Measurements from ENCODE around the gene KISS1. TPM values are rescaled to one million over a fixed set of nuclear protein-coding genes. Genes with fewer than 3 reads are reported as not detected.

Gene KISS1
- total RNA-seq, 1 experiment from 2014 or later = not detected

DNA sequence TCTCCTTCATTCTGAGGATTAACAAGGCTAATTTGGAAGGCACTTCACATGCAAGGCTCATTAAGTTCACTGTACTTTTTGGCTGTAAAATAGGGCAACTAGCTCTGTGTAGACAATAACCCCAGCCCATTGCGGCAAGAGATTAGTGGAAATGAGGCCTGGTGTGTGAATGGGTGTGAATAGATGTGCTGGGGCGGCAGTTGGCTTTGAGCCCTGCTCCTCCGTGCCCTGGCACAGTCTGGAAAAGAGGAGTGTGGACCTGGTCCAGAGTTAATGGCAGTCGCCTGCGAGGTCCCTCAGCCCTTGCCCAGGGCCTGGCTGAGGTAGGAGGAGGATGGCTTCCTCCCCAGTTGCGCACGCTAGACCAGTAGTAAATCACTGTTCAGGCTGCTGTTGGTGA lies 4.8 kb downstream of the KISS1 start:
- no peak for DNase-seq
- H3K27me3 ChIP-seq (ENCODE audit: control insufficient read depth, insufficient read depth, low read length) = peaks cover 39% of the 10 kb centered on the region
- H3K4me3 ChIP-seq (ENCODE audit: insufficient read depth, low read depth, low read length) = no peak overlapping the region
- H3K36me3 ChIP-seq (replicated peaks; ENCODE audit: control insufficient read depth, insufficient read depth, low read length) = no peaks in the 10 kb centered on the region

DNA sequence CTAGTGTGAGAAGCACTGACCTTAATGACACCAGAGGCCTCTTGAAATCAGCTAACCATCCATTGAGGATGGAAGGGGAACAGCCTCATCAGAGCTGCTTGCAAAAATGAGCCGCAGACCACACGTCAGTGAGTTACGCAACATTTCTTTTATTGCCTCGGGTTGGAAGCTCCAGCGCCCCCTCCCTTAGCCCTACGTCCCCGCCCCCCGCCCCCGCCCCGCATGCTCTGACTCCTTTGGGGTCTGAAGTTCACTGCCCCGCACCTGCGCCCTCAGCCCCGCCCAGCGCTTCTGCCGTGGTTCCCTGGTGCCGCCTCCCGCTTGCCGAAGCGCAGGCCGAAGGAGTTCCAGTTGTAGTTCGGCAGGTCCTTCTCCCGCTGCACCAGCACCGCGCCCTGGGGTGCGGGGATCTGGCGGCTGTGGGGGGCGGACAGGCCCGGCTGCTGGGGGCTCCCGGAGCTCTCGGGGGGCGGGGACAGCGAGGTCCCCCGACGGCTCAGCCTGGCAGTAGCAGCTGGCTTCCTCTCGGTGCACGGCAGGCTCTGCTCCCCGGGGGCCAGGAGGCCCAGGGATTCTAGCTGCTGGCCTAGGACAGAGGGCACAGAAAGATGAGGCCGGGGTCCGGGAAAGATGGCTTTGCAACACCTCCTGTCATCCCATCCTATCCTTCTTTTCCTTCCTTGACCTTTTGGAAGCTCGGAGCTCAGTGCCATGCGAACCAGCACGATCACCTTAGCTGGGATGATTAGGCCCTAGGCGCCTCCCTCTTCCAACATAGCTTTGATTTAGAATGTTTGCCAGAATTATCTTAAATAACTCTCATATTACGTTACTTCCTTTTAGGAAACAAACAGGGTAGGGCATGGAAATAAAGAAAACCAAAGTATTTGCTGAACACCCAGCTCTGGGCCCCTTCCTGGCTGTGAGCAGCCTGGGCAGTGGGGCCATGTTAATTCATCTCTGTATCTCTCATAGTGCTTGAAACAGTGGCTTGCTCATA lies 5.8 kb downstream of the KISS1 start:
- peak; percentile 95 for DNase-seq
- Histone ChIP-seq H3K27me3 (ENCODE audit: control insufficient read depth, insufficient read depth, low read length) (peaks cover 41% of the 10 kb centered on the region), H3K36me3 (replicated peaks; ENCODE audit: control insufficient read depth, insufficient read depth, low read length) (no peaks in the 10 kb centered on the region), H3K4me3 (ENCODE audit: insufficient read depth, low read depth, low read length) (peak overlapping the region; percentile 29)

DNA sequence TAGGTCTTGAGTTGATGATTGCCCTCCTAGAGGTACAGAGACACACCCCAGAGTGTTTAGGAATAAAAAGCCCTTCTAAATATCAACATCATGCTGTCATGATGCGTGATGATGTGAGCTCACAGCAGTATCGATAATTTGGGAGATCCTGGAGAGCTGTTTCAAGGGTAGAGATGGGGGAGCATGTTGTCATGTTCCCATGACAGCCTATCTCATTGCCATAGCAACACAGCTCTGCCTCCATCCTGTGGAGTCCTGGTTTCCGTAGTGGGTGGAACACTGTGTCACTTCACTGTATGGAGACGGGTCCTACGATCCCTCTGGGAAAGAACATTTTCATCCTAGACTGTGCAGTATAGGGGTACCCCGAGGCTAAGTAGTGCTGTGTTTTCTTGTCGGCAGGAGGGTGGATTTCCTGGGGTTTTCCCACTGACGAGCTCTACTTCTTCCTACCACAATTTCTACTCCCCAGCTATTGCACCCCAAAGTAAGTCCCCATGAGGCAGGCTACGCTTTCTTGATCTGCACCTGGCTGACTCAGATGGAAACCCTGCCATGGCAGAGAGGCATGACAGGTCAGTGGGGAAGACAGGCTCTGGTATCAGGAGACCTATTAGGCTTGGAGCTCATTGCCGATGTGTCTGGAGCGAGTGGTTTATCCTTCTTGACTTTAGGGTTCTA lies 7.2 kb downstream of the KISS1 start:
- peaks cover 41% of the 10 kb centered on the region for H3K27me3 ChIP-seq (ENCODE audit: control insufficient read depth, insufficient read depth, low read length)
- H3K36me3 ChIP-seq (replicated peaks; ENCODE audit: control insufficient read depth, insufficient read depth, low read length) = no peaks in the 10 kb centered on the region
- DNase-seq = no peak
- no peak overlapping the region for H3K4me3 ChIP-seq (ENCODE audit: insufficient read depth, low read depth, low read length)

DNA sequence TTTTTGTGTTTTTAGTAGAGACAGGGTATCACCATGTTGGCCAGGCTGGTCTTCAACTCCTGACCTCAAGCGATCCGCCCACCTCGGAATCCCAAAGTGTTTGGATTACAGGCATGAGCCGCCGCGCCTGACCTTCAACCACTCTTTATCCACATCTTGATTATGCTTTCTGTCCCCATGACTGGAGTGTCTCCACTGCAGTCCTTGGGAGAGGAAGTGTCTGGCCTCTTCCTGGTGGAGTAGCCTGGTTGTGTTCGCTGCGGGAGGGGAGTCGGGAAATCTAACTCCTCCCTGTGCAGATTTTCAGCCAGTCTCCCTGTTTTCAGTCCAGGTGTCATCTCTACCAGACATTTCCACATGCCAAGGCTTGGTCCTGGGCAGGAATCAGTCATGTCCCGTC lies 9.7 kb downstream of the KISS1 start:
- H3K27me3 ChIP-seq (ENCODE audit: control insufficient read depth, insufficient read depth, low read length) = peaks cover 36% of the 10 kb centered on the region
- H3K36me3 ChIP-seq (replicated peaks; ENCODE audit: control insufficient read depth, insufficient read depth, low read length) = no peaks in the 10 kb centered on the region
- DNase-seq = no peak
- no peak overlapping the region for H3K4me3 ChIP-seq (ENCODE audit: insufficient read depth, low read depth, low read length)

DNA sequence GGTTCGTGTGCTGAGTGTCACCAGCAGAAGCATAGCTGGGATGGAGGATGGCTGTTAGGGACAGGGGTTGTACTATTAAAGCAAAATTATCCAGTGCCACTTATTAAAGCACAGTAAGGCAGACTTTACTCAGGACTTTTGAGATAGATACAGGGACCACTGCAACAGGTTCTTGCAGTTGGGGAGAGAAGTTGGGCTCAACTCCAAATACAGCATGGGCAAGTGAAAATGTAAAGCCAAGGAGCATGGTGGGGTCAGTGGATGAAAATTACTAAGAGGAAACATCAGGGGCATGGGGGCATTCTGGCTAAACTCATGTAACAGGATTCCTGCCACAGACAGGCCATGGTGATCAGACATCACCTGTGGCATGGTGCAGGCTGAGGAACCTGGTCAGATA lies 15.2 kb downstream of the KISS1 start:
- Histone ChIP-seq H3K27me3 (ENCODE audit: control insufficient read depth, insufficient read depth, low read length) (peaks cover 4% of the 10 kb centered on the region; the same call in 1 of the 2 replicates), H3K36me3 (replicated peaks; ENCODE audit: control insufficient read depth, insufficient read depth, low read length) (no peaks in the 10 kb centered on the region)
- DNase-seq = no peak

DNA sequence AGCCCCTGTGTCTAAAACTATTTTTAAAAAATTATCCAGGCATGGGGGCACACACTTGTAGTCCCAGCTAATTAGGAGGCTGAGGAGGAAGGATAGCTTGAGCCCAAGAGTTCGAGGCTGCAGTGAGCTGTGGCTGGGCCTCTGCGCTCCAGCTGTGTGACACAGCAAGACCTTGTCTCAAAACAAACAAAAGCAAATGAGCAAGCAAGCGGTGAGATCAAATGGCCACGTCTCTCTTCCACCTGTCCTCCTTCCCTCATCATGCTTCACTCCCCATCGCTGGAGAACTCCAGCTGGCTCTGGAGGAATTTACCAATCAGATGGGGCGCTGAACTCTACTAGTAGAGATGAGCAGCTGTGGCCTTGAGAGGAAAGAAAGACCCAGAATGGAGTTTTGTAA lies 16.2 kb downstream of the KISS1 start:
- Histone ChIP-seq H3K4me3 (ENCODE audit: insufficient read depth, low read depth, low read length) (no peak overlapping the region), H3K27me3 (ENCODE audit: control insufficient read depth, insufficient read depth, low read length) (peaks cover 4% of the 10 kb centered on the region; the same call in 1 of the 2 replicates)
- no peak for DNase-seq

More for the DNA sequence above, 15.2 kb downstream of the KISS1 start:
- no peak overlapping the region for H3K4me3 ChIP-seq (ENCODE audit: insufficient read depth, low read depth, low read length)

DNA sequence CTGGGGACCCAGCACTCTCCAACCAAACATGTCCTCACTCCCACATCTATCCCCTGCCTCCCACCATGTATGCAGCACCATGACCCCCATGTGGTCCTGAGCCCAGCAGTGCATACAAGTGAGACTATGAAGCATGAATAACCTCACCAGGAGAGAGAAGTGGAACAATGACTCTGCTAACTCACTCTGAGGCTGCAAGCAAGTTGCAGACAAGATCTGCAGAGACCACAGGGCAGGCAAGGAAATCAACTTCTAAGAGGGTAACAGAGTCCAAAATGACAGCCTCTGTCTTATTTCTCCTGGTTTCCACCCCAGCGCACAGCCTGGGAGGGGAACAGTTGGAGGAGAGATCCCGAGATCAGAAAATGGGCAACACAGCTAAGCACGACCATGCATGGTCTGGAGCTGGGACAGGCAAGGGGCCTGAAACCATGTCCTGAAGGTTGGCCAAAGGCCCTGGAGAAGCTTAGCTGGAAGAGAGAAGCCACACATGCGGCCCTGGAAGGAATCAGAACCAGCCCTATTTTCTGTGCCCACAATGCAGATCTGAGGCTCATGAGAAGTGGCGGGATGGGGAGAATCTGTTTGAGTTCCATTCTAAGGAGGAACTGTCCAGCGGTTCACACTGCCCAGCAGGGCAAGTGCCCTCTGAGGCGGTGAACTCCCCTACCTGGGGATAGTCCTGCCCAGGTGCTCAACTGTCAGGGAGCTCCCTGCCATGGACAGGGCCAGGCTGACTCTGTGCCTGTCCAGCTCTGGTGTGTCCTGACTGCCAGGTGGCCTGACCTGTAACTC lies 17.6 kb downstream of the KISS1 start:
- no peak overlapping the region for H3K4me3 ChIP-seq (ENCODE audit: insufficient read depth, low read depth, low read length)
- H3K27me3 ChIP-seq (ENCODE audit: control insufficient read depth, insufficient read depth, low read length) = peaks cover 4% of the 10 kb centered on the region; the same call in 1 of the 2 replicates
- no peaks in the 10 kb centered on the region for H3K36me3 ChIP-seq (replicated peaks; ENCODE audit: control insufficient read depth, insufficient read depth, low read length)
- no peak for DNase-seq

More for the DNA sequence above, 16.2 kb downstream of the KISS1 start:
- H3K36me3 ChIP-seq (replicated peaks; ENCODE audit: control insufficient read depth, insufficient read depth, low read length) = no peaks in the 10 kb centered on the region

DNA sequence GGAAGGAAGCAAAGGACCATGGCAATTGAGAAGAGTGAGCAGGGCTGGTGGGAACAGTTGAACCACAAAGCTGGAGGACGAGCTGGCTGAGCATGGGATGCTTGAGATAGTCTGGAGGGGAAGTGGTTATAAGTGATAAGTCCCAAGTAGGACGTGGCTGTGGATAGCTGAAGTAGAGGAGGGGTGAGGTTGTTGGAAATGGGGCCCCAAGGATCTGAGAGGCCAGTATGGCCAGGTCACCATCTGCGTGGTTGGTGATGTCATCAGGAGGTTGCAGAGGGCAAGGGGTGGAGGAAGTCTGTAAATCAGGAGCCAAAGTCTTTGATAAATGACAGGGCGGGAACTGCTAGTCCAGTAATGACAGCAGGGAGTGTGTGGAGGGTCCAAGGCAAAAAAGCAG lies 19.2 kb downstream of the KISS1 start:
- Histone ChIP-seq H3K36me3 (replicated peaks; ENCODE audit: control insufficient read depth, insufficient read depth, low read length) (no peaks in the 10 kb centered on the region), H3K27me3 (ENCODE audit: control insufficient read depth, insufficient read depth, low read length) (peaks cover 4% of the 10 kb centered on the region; the same call in 1 of the 2 replicates), H3K4me3 (ENCODE audit: insufficient read depth, low read depth, low read length) (no peak overlapping the region)
- DNase-seq = no peak

DNA sequence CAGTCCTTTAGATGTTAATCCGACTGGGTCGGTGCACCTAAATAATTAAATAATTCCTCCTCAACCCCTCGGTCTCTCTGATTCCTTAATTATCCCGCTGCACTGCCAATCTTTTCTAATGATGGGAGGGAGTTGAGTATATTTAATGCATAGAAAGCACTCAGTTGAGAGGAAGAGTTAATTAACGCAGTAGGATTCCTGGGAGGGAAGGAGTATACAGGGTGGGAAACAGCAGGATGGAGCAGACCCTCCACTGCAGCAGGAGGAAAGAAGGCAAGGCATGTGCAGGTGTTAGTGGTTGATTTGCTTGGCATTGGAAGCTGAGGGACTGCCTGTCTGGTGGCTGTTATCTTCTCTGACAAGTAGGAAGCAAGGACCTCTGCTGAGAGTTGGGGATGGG lies 20.2 kb downstream of the KISS1 start:
- Histone ChIP-seq H3K36me3 (replicated peaks; ENCODE audit: control insufficient read depth, insufficient read depth, low read length) (no peaks in the 10 kb centered on the region), H3K27me3 (ENCODE audit: control insufficient read depth, insufficient read depth, low read length) (peaks cover 4% of the 10 kb centered on the region; the same call in 1 of the 2 replicates), H3K4me3 (ENCODE audit: insufficient read depth, low read depth, low read length) (no peak overlapping the region)
- no peak for DNase-seq

DNA sequence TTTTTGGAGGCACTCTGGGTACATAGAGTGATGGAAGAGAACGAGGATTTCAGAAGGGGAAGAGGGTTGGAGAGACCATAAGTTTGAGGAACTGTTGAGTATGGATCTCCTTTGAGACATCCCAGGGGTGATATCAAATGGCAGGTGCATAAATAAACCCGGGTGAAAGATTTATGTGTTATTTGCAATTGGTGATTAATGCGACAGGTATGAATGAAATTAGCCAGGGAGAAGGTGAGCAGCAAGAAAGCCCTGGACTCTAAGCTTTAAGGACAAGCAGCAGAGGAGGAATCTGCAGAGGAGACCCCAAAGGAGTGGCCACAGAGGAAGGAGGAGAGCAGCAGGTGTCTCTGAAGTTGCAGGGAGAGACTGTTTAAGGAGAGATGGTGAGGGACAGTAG lies 21.3 kb downstream of the KISS1 start:
- peaks cover 4% of the 10 kb centered on the region; the same call in 1 of the 2 replicates for H3K27me3 ChIP-seq (ENCODE audit: control insufficient read depth, insufficient read depth, low read length)
- no peak for DNase-seq
- H3K4me3 ChIP-seq (ENCODE audit: insufficient read depth, low read depth, low read length) = no peak overlapping the region
- no peaks in the 10 kb centered on the region for H3K36me3 ChIP-seq (replicated peaks; ENCODE audit: control insufficient read depth, insufficient read depth, low read length)

DNA sequence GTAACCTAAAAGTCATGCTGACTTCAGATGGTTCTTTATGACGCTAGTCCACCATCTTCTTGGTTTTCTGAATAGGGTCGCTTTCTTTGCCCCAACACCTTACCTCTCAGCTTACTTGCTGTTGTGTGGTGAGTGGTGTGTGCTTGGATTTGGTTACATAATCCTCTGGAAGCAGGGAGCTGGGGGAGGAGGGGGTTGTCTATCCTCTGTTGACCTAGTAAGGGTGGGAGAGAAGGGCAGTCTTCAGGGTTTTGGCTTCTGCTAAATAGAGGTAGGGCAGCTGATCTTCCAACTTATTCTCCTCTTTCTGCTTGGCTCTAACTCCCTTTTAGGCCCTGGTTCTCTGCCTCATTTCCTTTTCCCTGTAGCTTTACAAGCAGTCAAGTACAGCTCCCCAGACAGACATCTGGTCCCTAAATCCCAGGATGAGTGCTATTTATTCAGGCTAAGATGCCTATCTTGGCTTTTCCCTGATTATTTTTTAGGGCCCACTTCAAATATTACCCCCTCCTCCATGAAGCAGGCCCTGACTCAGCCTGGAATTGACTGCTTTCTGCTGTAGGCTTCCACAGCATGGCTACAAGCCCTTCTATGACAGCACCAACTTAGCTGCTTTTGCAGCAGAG lies 23.8 kb downstream of the KISS1 start:
- H3K36me3 ChIP-seq (replicated peaks; ENCODE audit: control insufficient read depth, insufficient read depth, low read length) = no peaks in the 10 kb centered on the region
- DNase-seq = no peak
- no peak overlapping the region for H3K4me3 ChIP-seq (ENCODE audit: insufficient read depth, low read depth, low read length)
- peaks cover 3% of the 10 kb centered on the region; the same call in 1 of the 2 replicates for H3K27me3 ChIP-seq (ENCODE audit: control insufficient read depth, insufficient read depth, low read length)

DNA sequence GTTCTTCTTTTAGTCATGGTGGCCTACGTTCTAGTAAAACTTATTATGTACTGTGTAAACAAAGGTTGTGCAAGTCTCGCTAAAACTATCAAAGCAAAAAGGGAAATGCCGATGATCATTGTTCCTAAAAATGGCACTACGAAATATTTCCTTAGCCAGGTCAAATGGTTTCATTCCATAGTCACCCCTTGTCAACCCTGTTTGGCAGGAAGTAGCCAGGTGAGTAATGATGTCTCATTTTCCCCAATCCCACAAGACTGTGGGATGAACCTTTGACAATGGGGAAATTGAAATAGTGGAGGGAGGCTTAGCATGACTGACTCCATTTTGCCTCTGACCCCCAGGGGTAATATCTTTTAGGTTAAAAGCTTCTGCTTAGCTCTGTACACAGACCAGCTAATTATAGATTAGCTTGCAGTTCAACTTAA lies 24.5 kb downstream of the KISS1 start:
- no peak for DNase-seq
- H3K27me3 ChIP-seq (ENCODE audit: control insufficient read depth, insufficient read depth, low read length) = peaks cover 2% of the 10 kb centered on the region; the same call in 1 of the 2 replicates
- H3K36me3 ChIP-seq (replicated peaks; ENCODE audit: control insufficient read depth, insufficient read depth, low read length) = no peaks in the 10 kb centered on the region
- no peak overlapping the region for H3K4me3 ChIP-seq (ENCODE audit: insufficient read depth, low read depth, low read length)

DNA sequence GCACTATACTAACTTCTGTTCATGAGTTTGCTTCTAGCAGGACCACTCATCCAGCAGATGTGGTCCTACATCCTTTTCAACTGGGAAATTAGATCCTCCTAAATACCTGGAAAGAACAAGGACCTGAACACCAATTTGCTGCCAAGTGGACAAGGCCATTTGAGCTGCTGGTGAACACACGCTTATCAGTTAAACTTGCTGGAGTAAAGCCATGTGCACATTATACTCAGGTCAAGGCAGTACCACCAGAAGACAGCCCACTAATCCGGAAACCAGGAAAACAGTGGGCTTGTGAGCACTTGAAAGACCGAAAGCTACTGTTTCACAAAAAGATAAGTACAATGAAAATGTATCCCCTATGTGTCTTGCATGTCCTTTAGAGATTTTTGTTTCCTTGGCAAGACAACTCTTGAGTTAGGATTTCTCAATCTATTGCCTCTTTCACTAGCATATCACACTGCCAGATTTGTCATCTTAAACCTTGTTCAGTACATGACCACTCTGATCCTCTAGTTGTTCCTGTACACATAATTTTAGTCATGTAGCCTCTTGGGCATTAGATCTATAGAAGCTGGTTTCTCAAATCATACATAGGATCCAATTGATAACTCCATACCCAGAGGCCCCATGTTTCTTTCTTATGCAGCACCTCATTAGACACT lies 25.7 kb downstream of the KISS1 start:
- Histone ChIP-seq H3K4me3 (ENCODE audit: insufficient read depth, low read depth, low read length) (no peak overlapping the region), H3K36me3 (replicated peaks; ENCODE audit: control insufficient read depth, insufficient read depth, low read length) (no peaks in the 10 kb centered on the region), H3K27me3 (ENCODE audit: control insufficient read depth, insufficient read depth, low read length) (no peaks in the 10 kb centered on the region; the same call in 1 of the 2 replicates)
- no peak for DNase-seq

All from H7 (cell line).